AG09309 (cell line): Measurements from ENCODE around the gene NLGN4X.

ENCODE experiments used
- DNase-seq: peaks from one replicate; pipeline ENCODE4 v3.0.0-alpha.2; 2010; ENCODE audit warnings: low read depth
- H3K4me3 ChIP-seq: 2 replicates; pipeline ENCODE4 v1.5.1; 2011; ENCODE audit warnings: mild to moderate bottlenecking, low read depth, low read length, moderate library complexity; ENCODE audit not compliant: control insufficient read depth
- TF ChIP-seq, protein P1 (sequence below): IDR thresholded peaks from 2 replicates; pipeline ENCODE4 v1.5.1; 2011; ENCODE audit warnings: mild to moderate bottlenecking, low read depth, low read length, inconsistent platforms; ENCODE audit not compliant: insufficient read depth, control insufficient read depth; ENCODE audit errors: missing control alignments

The NLGN4X gene

DNA sequence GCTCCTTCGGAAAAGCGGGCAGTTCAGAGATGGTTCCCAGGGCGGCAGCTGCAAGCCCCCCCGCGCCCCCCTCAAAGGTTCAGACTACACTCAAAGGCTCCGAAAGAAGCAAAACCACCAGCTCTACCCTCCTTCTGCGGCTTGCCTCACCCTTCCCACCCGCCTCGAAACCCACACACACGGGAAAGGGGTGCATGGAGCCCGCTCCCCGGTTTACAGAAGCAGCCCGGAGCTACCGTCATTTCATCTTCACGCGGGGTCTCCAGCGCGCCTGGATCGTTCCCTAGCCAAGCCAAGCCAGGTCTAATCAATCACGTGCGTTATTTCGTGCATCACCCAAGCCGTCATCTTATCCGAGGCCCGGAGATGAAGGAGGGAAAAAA, 1.2 kb downstream of the NLGN4X start:
- TF ChIP-seq, protein P1, sequence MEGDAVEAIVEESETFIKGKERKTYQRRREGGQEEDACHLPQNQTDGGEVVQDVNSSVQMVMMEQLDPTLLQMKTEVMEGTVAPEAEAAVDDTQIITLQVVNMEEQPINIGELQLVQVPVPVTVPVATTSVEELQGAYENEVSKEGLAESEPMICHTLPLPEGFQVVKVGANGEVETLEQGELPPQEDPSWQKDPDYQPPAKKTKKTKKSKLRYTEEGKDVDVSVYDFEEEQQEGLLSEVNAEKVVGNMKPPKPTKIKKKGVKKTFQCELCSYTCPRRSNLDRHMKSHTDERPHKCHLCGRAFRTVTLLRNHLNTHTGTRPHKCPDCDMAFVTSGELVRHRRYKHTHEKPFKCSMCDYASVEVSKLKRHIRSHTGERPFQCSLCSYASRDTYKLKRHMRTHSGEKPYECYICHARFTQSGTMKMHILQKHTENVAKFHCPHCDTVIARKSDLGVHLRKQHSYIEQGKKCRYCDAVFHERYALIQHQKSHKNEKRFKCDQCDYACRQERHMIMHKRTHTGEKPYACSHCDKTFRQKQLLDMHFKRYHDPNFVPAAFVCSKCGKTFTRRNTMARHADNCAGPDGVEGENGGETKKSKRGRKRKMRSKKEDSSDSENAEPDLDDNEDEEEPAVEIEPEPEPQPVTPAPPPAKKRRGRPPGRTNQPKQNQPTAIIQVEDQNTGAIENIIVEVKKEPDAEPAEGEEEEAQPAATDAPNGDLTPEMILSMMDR, result no peak
- no peak for DNase-seq
- no peak overlapping the region for H3K4me3 ChIP-seq

DNA sequence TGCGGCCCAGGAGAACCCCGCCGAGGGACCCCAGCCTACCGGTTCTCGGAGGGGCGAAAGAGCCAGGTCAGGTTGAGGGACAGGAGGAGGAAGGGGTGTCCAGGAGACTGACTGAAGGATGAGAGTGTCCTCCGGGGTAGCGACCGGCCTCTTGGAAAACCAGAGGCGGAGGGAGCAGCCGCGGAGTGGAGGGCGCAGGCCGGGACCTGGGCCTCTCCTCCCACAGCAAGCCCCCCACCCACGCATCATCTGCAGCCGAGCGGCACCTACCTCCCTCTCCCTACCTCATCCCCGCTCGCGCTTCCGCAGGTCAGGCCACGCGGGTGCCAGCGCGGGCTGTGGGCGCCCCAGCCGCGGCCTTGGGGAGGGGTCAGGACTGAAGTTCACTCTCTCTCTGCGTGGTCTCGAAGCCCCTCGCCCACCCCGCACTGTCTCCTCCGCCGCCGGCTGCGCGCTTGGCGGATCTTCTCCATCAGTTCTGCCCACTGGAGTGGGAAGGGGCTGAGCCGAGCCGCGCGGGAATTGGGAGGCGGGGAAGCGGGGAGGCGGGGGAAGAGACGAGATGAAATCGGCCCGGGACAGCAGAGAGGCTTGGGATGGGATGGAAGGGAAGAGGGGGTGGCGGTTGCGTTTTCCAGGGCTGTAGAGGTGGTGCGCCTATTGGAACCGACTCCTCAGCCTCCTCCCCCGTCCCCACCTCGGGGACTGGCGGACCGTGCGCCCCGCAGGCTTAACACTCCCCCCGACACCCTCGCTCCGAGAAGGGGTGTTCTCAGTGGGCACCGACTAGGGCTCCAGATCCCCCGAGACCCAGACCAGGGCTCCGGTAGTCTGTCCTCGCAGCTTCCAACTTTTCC, 1.8 kb downstream of the NLGN4X start:
- TF ChIP-seq, protein P1, result no peak
- no peak overlapping the region for H3K4me3 ChIP-seq
- no peak for DNase-seq

DNA sequence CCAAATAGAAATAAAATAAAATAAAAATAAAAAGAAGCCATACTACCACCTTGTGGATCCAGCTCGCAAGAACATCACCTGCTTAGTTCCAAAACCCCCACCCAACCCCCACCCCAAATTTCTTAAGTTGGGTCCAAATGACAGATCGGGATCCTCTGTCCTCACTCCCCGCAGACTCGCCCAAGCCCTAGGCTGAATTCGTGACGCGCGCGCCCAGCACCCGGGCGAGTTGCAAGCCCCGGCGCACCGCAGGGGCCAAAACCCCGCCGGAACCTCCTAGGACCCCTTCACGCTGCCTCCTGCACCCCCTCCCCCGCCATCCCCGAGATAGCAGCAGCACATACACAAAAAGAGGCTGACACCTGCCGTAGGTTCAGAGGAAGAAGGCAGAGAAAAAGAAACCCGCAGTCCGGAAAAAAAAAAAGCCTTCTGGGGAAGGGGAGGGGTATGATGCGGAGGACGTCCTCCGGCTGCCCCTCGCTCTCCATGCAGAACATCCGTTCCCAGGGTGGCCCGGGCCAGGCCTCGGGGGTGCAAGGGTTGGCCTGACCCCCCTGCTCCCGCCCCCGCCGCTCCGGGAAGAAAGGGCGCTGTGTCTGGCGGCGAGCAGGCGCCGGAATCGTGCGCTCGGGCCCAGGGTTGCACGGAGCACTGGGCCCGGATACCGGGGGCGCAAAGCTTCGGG, 2.6 kb downstream of the NLGN4X start:
- no peak for DNase-seq
- TF ChIP-seq, protein P1, result no peak
- H3K4me3 ChIP-seq, result no peak overlapping the region

GRCh38 chrX:6225288-6225910, 3.3 kb downstream of the NLGN4X start:
- H3K4me3 ChIP-seq, result no peak overlapping the region
- no peak for DNase-seq
- TF ChIP-seq, protein P1, result no peak

- TF ChIP-seq, protein P1, result no peak
- no peak for DNase-seq
- no peak overlapping the region for H3K4me3 ChIP-seq
These were observed 5.2 kb downstream of the NLGN4X start for GRCh38 chrX:6223516-6223915.

DNA sequence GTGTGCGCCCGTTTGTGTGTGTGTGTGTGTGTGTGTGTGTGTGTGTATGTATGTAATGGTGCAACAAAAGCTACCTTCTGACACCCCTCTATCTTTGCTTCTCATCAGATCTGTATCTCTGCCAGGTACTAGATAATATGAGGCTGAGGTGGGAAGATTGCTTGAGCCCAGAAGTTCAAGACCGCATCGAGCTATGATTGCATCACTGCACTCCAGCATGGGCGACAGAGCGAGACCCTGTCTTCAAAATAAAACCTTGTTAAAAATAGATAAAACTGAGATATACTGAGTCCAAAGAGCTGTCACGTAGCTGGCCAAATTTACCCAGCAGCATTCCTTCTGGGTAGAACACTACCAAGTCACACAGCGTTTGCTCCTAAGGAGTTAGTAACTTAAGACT, 18.4 kb downstream of the NLGN4X start:
- H3K4me3 ChIP-seq, result no peak overlapping the region
- TF ChIP-seq, protein P1, result no peak

More for the DNA sequence above, 18.4 kb downstream of the NLGN4X start:
- no peak for DNase-seq
